B cell (primary cell): Measurements from ENCODE around the gene HNRNPAB. TPM values are rescaled to one million over a fixed set of nuclear protein-coding genes. Genes with fewer than 3 reads are reported as not detected.

Experiments
- ATAC-seq: fragments of 200-7000 bp; cut with Tn5 transposase; one replicate; pipeline ENCODE4 v1.10.0; 2021; ENCODE audit warnings: low read depth, mild to moderate bottlenecking, moderate number of reproducible peaks, moderate library complexity
- CTCF ChIA-PET: fragments of 350-600 bp; sonication (Branson Sonifier 250); formaldehyde crosslinking; loops from one replicate; lab custom pipeline; 2021; ENCODE audit warnings: antibody characterized with exemption, inconsistent platforms; lab: Charles Lee
- POLR2A ChIA-PET: fragments of 350-600 bp; sonication (Branson Sonifier 250); formaldehyde crosslinking; loops from one replicate; lab custom pipeline; 2021; ENCODE audit warnings: antibody characterized with exemption; lab: Charles Lee
- DNase-seq: peaks from one replicate; pipeline ENCODE4 v3.0.0; 2013
- H2AFZ ChIP-seq: 2 replicates; pipeline ENCODE4 v1.6.1; 2012; ENCODE audit warnings: mild to moderate bottlenecking, low read depth, low read length; ENCODE audit not compliant: insufficient read depth, poor library complexity, severe bottlenecking
- H3K27ac ChIP-seq, 2 donors: 1 replicate in 1 of 2; 2 replicates in 1 of 2; pipeline ENCODE4 v1.5.1; 2012 to 2013; ENCODE audit warnings: low read length in 2 of 2, mild to moderate bottlenecking in 2 of 2, moderate library complexity in 1 of 2
- H3K27me3 ChIP-seq, 4 experiments: fragments of 200-600 bp in 1 of 4; sonication (generic) in 1 of 4; replicated peaks in 1 of 4; 1 replicate in 2 of 4; 2 replicates in 2 of 4; pipeline versions ENCODE4 v1.6.1 to v1.7.0; 2013 to 2016; ENCODE audit warnings: low read length in 3 of 4, mild to moderate bottlenecking in 2 of 4, mixed read lengths in 1 of 4, moderate library complexity in 1 of 4; ENCODE audit not compliant: insufficient read depth in 4 of 4, control insufficient read depth in 3 of 4; ENCODE audit errors: control extremely low read depth in 1 of 4
- H3K36me3 ChIP-seq, 2 experiments: replicated peaks in 1 of 2; 1 replicate in 1 of 2; 2 replicates in 1 of 2; pipeline versions ENCODE4 v1.6.1 to v1.7.1; 2013; ENCODE audit warnings: low read length in 1 of 2; ENCODE audit not compliant: insufficient read depth in 2 of 2, control insufficient read depth in 1 of 2; ENCODE audit errors: control extremely low read depth in 1 of 2, extremely low read depth in 1 of 2
- H3K4me1 ChIP-seq, 2 donors: fragments of 200-600 bp in 1 of 2; sonication (generic) in 1 of 2; 1 replicate in 1 of 2; 2 replicates in 1 of 2; pipeline versions ENCODE4 v1.5.1 to v1.6.1; 2013 to 2017; ENCODE audit warnings: low read length in 2 of 2; ENCODE audit not compliant: control insufficient read depth in 2 of 2, insufficient read depth in 2 of 2
- H3K4me2 ChIP-seq: replicated peaks from 2 replicates; pipeline ENCODE3; 2012; ENCODE audit warnings: mild to moderate bottlenecking, low read depth, low read length; ENCODE audit not compliant: poor library complexity, severe bottlenecking
- H3K4me3 ChIP-seq, 5 experiments: fragments of 200-600 bp in 1 of 5; sonication (generic) in 1 of 5; 1 replicate in 3 of 5; 2 replicates in 2 of 5; pipeline versions ENCODE4 v1.5.1 to v1.7.0; 2011 to 2016; ENCODE audit warnings: low read length in 4 of 5, mild to moderate bottlenecking in 4 of 5, low read depth in 2 of 5, control low read depth in 1 of 5, moderate library complexity in 1 of 5; ENCODE audit not compliant: insufficient read depth in 1 of 5; ENCODE audit errors: control extremely low read depth in 1 of 5, extremely low read depth in 1 of 5
- H3K79me2 ChIP-seq: fragments of 200-600 bp; sonication (generic); one replicate; pipeline ENCODE4 v1.6.0; 2016; ENCODE audit warnings: low read length; ENCODE audit not compliant: control insufficient read depth, insufficient read depth
- H3K9ac ChIP-seq: fragments of 200-600 bp; sonication (generic); 2 replicates; pipeline ENCODE4 v1.6.1; 2017; ENCODE audit warnings: mild to moderate bottlenecking, low read length, moderate library complexity
- H3K9me3 ChIP-seq, 3 donors: one replicate each; pipeline versions ENCODE4 v1.6.1 to v1.7.1; 2013; ENCODE audit warnings: low read length in 2 of 3; ENCODE audit not compliant: control insufficient read depth in 2 of 3, insufficient read depth in 1 of 3; ENCODE audit errors: control extremely low read depth in 1 of 3
- H4K20me1 ChIP-seq: 2 replicates; pipeline ENCODE4 v1.6.0; 2012; ENCODE audit warnings: mild to moderate bottlenecking, low read length; ENCODE audit not compliant: insufficient read depth, control insufficient read depth, poor library complexity, severe bottlenecking
- H3K27ac Mint-ChIP-seq: one replicate; pipeline ENCODE4 v1.8.0; 2021; ENCODE audit warnings: mixed read lengths
- H3K27me3 Mint-ChIP-seq: one replicate; pipeline ENCODE4 v1.8.0; 2021; ENCODE audit warnings: mixed read lengths
- H3K4me1 Mint-ChIP-seq: one replicate; pipeline ENCODE4 v1.8.0; 2021; ENCODE audit warnings: mixed read lengths
- H3K4me3 Mint-ChIP-seq: one replicate; pipeline ENCODE4 v1.8.0; 2021; ENCODE audit warnings: mixed read lengths
- H3K9me3 Mint-ChIP-seq: one replicate; pipeline ENCODE4 v1.8.0; 2022; ENCODE audit warnings: mixed read lengths; ENCODE audit not compliant: insufficient read depth
- EZH2 ChIP-seq: IDR thresholded peaks from 2 replicates; pipeline ENCODE4 v1.6.1; 2012; ENCODE audit warnings: borderline replicate concordance, low read depth, mild to moderate bottlenecking, moderate library complexity, low read length; ENCODE audit not compliant: insufficient read depth, poor library complexity, severe bottlenecking
- WGBS: methylation state at CpG from one replicate; pipeline ENCODE4 v1.1.5; 2013; ENCODE audit warnings: missing lambda C conversion rate; ENCODE audit not compliant: insufficient coverage; 5-methylcytosine and 5-hydroxymethylcytosine counted together
- intact Hi-C: fragments of 100-400 bp; cut with micrococcal nuclease; formaldehyde crosslinking; loops from one replicate; pipeline ENCODE4 v1.10.0; 2022
- polyA plus RNA-seq: library from polyadenylated mRNA; depleted of rRNA; stranded (reverse); fragments of >200 nt; gene quantifications from 2 replicates; pipeline ENCODE4 v1.2.3, GENCODE V29; 2012
- total RNA-seq, 2 donors: library from RNA; stranded (reverse); fragments of 120-200 nt in 1 of 2; gene quantifications; 1 replicate in 1 of 2; 2 replicates in 1 of 2; pipeline versions ENCODE4 v1.2.3 to v1.2.4, GENCODE V29; 2013 to 2022
- TF ChIP-seq, protein P1 (sequence below): fragments of 200-600 bp; IDR thresholded peaks from one replicate; pipeline ENCODE4 v1.8.0; 2022; ENCODE audit warnings: antibody characterized with exemption, mild to moderate bottlenecking

The HNRNPAB gene
- total and polyA plus RNA-seq, 2 donors (not counting 1 experiment from before 2014, with no cell fraction given): 25.1 to 75.1 TPM

DNA sequence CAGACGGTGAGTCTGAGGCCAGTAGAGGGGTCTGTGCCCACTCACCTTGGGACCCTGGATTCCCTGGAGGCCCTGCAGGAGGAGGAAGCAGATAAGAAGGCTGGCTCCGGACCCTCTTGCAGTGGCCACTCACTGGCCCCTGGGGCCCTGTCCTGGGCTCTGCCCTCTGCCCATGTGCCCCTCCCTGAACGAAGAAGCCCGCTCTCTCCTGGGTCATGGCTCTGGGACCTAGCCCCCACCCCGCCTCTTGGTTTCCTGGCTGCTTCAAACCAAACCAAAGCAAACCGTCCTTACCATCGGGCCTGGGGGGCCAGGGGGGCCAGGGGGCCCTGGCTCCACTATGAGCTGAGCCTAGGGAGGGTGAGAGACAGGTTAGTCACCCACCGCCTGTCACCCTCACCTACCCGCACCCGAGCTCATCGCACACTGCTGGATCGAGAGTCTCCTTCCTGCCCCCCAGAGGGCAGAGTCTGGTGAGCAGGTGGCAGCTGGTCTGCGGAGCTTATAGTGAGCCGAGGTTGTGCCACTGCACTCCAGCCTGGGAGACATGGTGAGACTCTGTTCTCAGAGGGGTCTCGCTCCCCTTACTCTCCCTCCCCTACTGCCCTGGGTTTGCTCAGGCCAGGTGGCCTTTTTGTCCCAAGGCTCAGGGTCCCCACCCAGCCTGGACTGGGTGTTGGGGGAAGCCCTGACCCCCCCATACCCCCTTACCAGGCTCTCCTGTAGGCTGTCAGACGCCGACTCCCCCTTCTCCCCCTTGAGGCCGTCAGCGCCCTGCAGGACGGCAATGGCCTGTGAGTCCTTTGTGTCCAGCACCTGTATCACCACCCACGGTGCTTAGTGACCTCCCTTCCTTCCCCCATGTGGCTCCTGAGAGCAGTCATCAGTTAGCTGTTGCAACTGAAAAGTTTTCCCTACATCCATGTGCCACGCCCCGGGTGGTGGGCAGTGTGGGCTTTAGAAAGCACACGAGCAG lies 43.4 kb downstream of the HNRNPAB start:
- POLR2A ChIA-PET: no interaction called here
- WGBS: 66% methylated on average over 13 of the region's 24 CpGs
- no peaks in the 10 kb centered on the region for H3K27me3 Mint-ChIP-seq
- H3K79me2 ChIP-seq: no peaks in the 10 kb centered on the region
- no peaks in the 10 kb centered on the region for H4K20me1 ChIP-seq
- no peak overlapping the region for H3K4me3 Mint-ChIP-seq
- peaks cover 0 to 9% (median 0%) of the 10 kb centered on the region in 3 donors for H3K9me3 ChIP-seq
- H3K4me1 Mint-ChIP-seq: peaks cover 26% of the 10 kb centered on the region
- H3K4me1 ChIP-seq: peaks cover 26 to 33% of the 10 kb centered on the region in 2 donors
- no peak overlapping the region for H3K4me2 ChIP-seq
- no peak overlapping the region for H3K9ac ChIP-seq
- no peak overlapping the region for H3K27ac Mint-ChIP-seq
- no peaks in the 10 kb centered on the region for H3K36me3 ChIP-seq
- H3K9me3 Mint-ChIP-seq: no peaks in the 10 kb centered on the region
- no peaks in the 10 kb centered on the region for H3K27me3 ChIP-seq
- intact Hi-C loops: loop anchor here (10.0 kb wide), 1 partner anchor 1447 kb away; the partner anchor contains the start of gene CANX
- TF ChIP-seq, protein P1, sequence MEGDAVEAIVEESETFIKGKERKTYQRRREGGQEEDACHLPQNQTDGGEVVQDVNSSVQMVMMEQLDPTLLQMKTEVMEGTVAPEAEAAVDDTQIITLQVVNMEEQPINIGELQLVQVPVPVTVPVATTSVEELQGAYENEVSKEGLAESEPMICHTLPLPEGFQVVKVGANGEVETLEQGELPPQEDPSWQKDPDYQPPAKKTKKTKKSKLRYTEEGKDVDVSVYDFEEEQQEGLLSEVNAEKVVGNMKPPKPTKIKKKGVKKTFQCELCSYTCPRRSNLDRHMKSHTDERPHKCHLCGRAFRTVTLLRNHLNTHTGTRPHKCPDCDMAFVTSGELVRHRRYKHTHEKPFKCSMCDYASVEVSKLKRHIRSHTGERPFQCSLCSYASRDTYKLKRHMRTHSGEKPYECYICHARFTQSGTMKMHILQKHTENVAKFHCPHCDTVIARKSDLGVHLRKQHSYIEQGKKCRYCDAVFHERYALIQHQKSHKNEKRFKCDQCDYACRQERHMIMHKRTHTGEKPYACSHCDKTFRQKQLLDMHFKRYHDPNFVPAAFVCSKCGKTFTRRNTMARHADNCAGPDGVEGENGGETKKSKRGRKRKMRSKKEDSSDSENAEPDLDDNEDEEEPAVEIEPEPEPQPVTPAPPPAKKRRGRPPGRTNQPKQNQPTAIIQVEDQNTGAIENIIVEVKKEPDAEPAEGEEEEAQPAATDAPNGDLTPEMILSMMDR: no peak
- no peak for TF ChIP-seq EZH2
- CTCF ChIA-PET: no interaction called here
- no peak for DNase-seq
- peak; percentile 21 for ATAC-seq
- H2AFZ ChIP-seq: no peak overlapping the region
- no peak overlapping the region for H3K27ac ChIP-seq
- no peak overlapping the region for H3K4me3 ChIP-seq

DNA sequence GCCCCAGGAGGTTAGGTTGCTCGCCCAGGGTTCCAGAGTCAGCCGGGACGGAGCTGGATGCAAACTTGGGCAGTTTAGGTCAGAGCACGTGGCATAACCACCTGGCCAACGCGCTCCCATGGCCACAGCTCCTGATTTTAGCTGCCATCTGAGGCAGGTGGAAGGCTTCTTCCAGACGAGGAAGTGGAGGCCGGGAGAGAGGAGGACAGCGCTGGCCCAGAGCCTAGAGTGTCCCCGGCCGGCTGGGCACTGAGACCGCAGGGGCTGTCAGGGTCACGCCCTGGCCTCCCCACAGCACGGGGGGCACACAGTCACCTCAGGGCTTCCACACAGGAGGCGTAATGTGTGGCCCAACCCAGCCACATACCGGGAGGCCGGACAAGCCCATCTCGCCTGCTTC lies 44.4 kb downstream of the HNRNPAB start:
- no peaks in the 10 kb centered on the region for H4K20me1 ChIP-seq
- ChIA-PET POLR2A (no interaction called here), CTCF (interaction anchor here (1.0 kb wide), 1 partner anchor 610 kb away, joined by 3 read pairs; no protein-coding TSS in a partner anchor)
- Mint-ChIP-seq H3K27ac (no peak overlapping the region), H3K4me1 (peaks cover 28% of the 10 kb centered on the region), H3K27me3 (no peaks in the 10 kb centered on the region), H3K4me3 (no peak overlapping the region), H3K9me3 (no peaks in the 10 kb centered on the region)
- DNase-seq (no peak), ATAC-seq (no peak)
- H3K9ac ChIP-seq: no peak overlapping the region
- H3K79me2 ChIP-seq: no peaks in the 10 kb centered on the region
- intact Hi-C loops: loop anchor here (10.0 kb wide), 1 partner anchor 1446 kb away; the partner anchor contains the start of gene CANX
- peak overlapping the region; percentile 60 for H2AFZ ChIP-seq
- TF ChIP-seq, protein P1: no peak
- TF ChIP-seq EZH2: no peak
- peaks cover 0 to 9% (median 0%) of the 10 kb centered on the region in 3 donors for H3K9me3 ChIP-seq
- peak overlapping the region; percentile 57 for H3K4me2 ChIP-seq
- H3K27ac ChIP-seq: no peak overlapping the region
- H3K27me3 ChIP-seq: no peaks in the 10 kb centered on the region
- H3K4me3 ChIP-seq: no peak overlapping the region
- 66% methylated on average over 18 of the region's 18 CpGs for WGBS
- peaks cover 27 to 33% of the 10 kb centered on the region in 2 donors for H3K4me1 ChIP-seq
- no peaks in the 10 kb centered on the region for H3K36me3 ChIP-seq
